CD14-positive monocyte (primary cell): ENCODE measurements around the gene SUCO. TPM values are rescaled to one million over a fixed set of nuclear protein-coding genes. Genes with fewer than 3 reads are reported as not detected.

Source experiments
- DNase-seq, 3 donors: peaks; one replicate each; pipeline ENCODE4 v3.0.0-alpha.2; 2011 to 2022
- H2AFZ ChIP-seq: 2 replicates; pipeline ENCODE4 v1.6.0; 2012; ENCODE audit warnings: mild to moderate bottlenecking, low read depth, low read length, inconsistent platforms; ENCODE audit not compliant: insufficient read depth, poor library complexity, severe bottlenecking
- H3K27ac ChIP-seq, 2 donors: 1 replicate in 1 of 2; 2 replicates in 1 of 2; pipeline ENCODE4 v1.5.1; 2012 to 2013; ENCODE audit warnings: low read length in 2 of 2, control low read depth in 1 of 2, inconsistent platforms in 1 of 2, low read depth in 1 of 2, mild to moderate bottlenecking in 1 of 2
- H3K27me3 ChIP-seq, 2 donors: one replicate each; pipeline versions ENCODE4 v1.6.0 to v1.6.1; 2011 to 2013; ENCODE audit warnings: low read length in 2 of 2; ENCODE audit not compliant: control insufficient read depth in 2 of 2, insufficient read depth in 2 of 2
- H3K36me3 ChIP-seq, 2 donors: replicated peaks in 1 of 2; 1 replicate in 1 of 2; 2 replicates in 1 of 2; pipeline versions ENCODE4 v1.5.1 to v1.6.1; 2012 to 2013; ENCODE audit warnings: low read length in 2 of 2, control low read depth in 1 of 2, inconsistent platforms in 1 of 2, mild to moderate bottlenecking in 1 of 2; ENCODE audit not compliant: insufficient read depth in 2 of 2, control insufficient read depth in 1 of 2
- H3K4me1 ChIP-seq, 2 donors: 1 replicate in 1 of 2; 2 replicates in 1 of 2; pipeline versions ENCODE4 v1.5.1 to v1.6.1; 2012 to 2013; ENCODE audit warnings: low read length in 2 of 2, control low read depth in 1 of 2, inconsistent platforms in 1 of 2, mild to moderate bottlenecking in 1 of 2, moderate library complexity in 1 of 2; ENCODE audit not compliant: insufficient read depth in 2 of 2, control insufficient read depth in 1 of 2
- H3K4me2 ChIP-seq: replicated peaks from 2 replicates; pipeline ENCODE3; 2012; ENCODE audit warnings: low read length, moderate library complexity, mild to moderate bottlenecking; ENCODE audit not compliant: poor library complexity, severe bottlenecking; ENCODE audit errors: extremely low read depth
- H3K4me3 ChIP-seq, 3 experiments: fragments of 200-600 bp in 1 of 3; sonication (generic) in 1 of 3; replicated peaks in 1 of 3; 1 replicate in 2 of 3; 2 replicates in 1 of 3; pipeline ENCODE4 v1.5.1; 2011 to 2013; ENCODE audit warnings: low read length in 3 of 3, mild to moderate bottlenecking in 3 of 3, control low read depth in 2 of 3, low read depth in 2 of 3, inconsistent platforms in 1 of 3, moderate library complexity in 1 of 3
- H3K79me2 ChIP-seq: 2 replicates; pipeline ENCODE4 v1.6.0; 2012; ENCODE audit warnings: mild to moderate bottlenecking, control low read depth, inconsistent platforms, low read length, moderate library complexity; ENCODE audit not compliant: insufficient read depth
- H3K9ac ChIP-seq: 2 replicates; pipeline ENCODE4 v1.6.0; 2017; ENCODE audit warnings: low read length, mild to moderate bottlenecking; ENCODE audit not compliant: insufficient read depth, poor library complexity, severe bottlenecking
- H3K9me3 ChIP-seq, 2 donors: replicated peaks in 1 of 2; 1 replicate in 1 of 2; 2 replicates in 1 of 2; pipeline versions ENCODE4 v1.5.1 to v1.6.1; 2012 to 2013; ENCODE audit warnings: low read length in 2 of 2, control low read depth in 1 of 2; ENCODE audit not compliant: control insufficient read depth in 1 of 2, insufficient read depth in 1 of 2
- H4K20me1 ChIP-seq: 2 replicates; pipeline ENCODE4 v1.6.0; 2012; ENCODE audit warnings: mild to moderate bottlenecking, low read length, control low read depth, moderate library complexity; ENCODE audit not compliant: insufficient read depth
- H3K27ac Mint-ChIP-seq, 7 donors: one replicate each; pipeline ENCODE4 v1.8.0; 2020; ENCODE audit warnings: mild to moderate bottlenecking in 7 of 7, mixed read lengths in 7 of 7, moderate library complexity in 6 of 7, inconsistent platforms in 2 of 7
- H3K27me3 Mint-ChIP-seq, 3 donors: one replicate each; pipeline ENCODE4 v1.8.0; 2021 to 2022; ENCODE audit warnings: low read depth in 3 of 3, mild to moderate bottlenecking in 3 of 3, mixed read lengths in 3 of 3, moderate library complexity in 3 of 3, inconsistent platforms in 1 of 3
- H3K36me3 Mint-ChIP-seq, 2 donors: one replicate each; pipeline ENCODE4 v1.8.0; 2020; ENCODE audit warnings: mixed read lengths in 2 of 2, inconsistent platforms in 1 of 2, mild to moderate bottlenecking in 1 of 2
- H3K4me1 Mint-ChIP-seq: one replicate; pipeline ENCODE4 v1.8.0; 2020; ENCODE audit warnings: mild to moderate bottlenecking, mixed read lengths
- H3K4me3 Mint-ChIP-seq, 2 donors: one replicate each; pipeline ENCODE4 v1.8.0; 2020; ENCODE audit warnings: mild to moderate bottlenecking in 2 of 2, mixed read lengths in 2 of 2, moderate library complexity in 1 of 2
- H3K9me3 Mint-ChIP-seq, 7 donors: one replicate each; pipeline ENCODE4 v1.8.0; 2020 to 2022; ENCODE audit warnings: mixed read lengths in 7 of 7, mild to moderate bottlenecking in 6 of 7, moderate library complexity in 6 of 7, inconsistent platforms in 2 of 7
- WGBS: methylation state at CpG from one replicate; pipeline ENCODE4 v1.1.5; 2013; ENCODE audit warnings: missing lambda C conversion rate; ENCODE audit not compliant: insufficient coverage; 5-methylcytosine and 5-hydroxymethylcytosine counted together
- intact Hi-C, 2 donors: fragments of 100-400 bp; cut with micrococcal nuclease; formaldehyde crosslinking; loops; one replicate each; pipeline versions ENCODE4 v1.15.0 to v1.15.1; 2023
- polyA plus RNA-seq, 3 donors: library from polyadenylated mRNA; depleted of rRNA in 1 of 3; unstranded in 2 of 3; stranded (reverse) in 1 of 3; fragments of 300-500 nt in 2 of 3; fragments of >200 nt in 1 of 3; fragmentation: Illumina TruSeq in 2 of 3; gene quantifications; 1 replicate in 2 of 3; 2 replicates in 1 of 3; pipeline ENCODE4 v1.2.3, GENCODE V29; 2012 to 2021
- TF ChIP-seq, protein P1 (sequence below): fragments of 200-600 bp; IDR thresholded peaks from one replicate; pipeline ENCODE4 v1.8.0; 2022; ENCODE audit warnings: antibody characterized with exemption, mild to moderate bottlenecking

The SUCO gene
- polyA plus RNA-seq, 3 donors, result 6.8 to 8.5 (median 6.8) TPM

DNA sequence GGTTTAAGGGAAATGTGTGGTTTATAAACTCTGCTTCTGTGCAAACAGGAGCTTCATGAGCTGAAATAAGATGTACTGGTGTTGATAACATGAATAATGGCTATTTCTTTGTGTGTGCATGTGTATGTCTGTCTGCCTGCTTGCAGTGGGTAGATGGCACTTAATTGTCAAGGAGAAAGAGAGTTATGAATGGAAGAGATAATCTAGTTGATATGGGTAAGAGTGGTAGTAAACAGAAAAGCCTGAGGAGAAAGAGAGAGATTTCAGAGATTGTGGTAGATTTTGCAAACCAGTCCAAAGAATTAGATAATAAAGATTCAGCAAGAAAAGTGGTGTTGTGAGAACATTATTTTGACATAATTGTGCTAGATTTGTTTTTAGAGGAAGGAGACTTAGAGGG is 7.7 kb downstream of the SUCO start:
- no peaks in the 10 kb centered on the region for H3K27me3 Mint-ChIP-seq

DNA sequence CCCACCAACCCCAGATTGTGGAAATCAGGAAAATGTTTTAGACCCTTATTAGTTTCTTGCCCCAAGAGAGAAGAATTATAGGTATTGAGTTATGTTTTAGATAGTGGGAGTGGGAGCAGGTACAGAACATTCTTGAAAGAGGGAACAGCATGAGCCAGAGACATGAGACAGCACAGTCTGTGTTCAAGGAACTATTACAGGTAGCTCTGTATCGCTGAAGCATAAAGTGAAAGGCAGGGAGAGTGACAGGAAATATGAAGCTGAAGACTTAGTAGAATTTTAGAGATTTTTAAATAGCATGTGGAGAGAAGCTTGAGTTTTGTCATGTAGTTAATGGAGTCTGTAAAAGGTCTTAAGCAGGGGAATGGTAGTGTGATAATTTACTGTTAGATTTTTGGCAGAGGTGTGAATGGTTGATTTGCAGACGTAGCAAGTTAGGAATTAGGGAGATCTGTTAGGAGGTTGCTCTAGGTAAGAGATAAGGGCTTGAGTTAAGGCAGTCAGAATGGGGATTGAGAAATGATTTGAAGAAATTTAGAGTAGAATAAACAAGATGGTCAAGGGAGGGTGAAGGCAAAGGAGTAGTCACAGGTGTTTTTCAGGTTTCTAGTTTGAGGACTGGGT is 11.6 kb downstream of the SUCO start:
- intact Hi-C loops, result no loop called here
- no peak overlapping the region for H3K4me3 Mint-ChIP-seq
- no peaks in the 10 kb centered on the region for H3K27me3 Mint-ChIP-seq
- Histone ChIP-seq H3K9ac (no peak overlapping the region), H3K27me3 (no peaks in the 10 kb centered on the region), H3K4me2 (no peak overlapping the region), H3K36me3 (no peaks in the 10 kb centered on the region), H3K79me2 (peaks cover 100% of the 10 kb centered on the region), H4K20me1 (peaks cover 95% of the 10 kb centered on the region), H3K4me1 (peaks cover 15 to 24% of the 10 kb centered on the region in 2 donors), H3K4me3 (no peak overlapping the region), H3K27ac (peak overlapping the region in 1 of 2 donors; percentile 71), H2AFZ (no peak overlapping the region), H3K9me3 (no peaks in the 10 kb centered on the region)
- H3K9me3 Mint-ChIP-seq, result no peaks in the 10 kb centered on the region
- TF ChIP-seq, protein P1, sequence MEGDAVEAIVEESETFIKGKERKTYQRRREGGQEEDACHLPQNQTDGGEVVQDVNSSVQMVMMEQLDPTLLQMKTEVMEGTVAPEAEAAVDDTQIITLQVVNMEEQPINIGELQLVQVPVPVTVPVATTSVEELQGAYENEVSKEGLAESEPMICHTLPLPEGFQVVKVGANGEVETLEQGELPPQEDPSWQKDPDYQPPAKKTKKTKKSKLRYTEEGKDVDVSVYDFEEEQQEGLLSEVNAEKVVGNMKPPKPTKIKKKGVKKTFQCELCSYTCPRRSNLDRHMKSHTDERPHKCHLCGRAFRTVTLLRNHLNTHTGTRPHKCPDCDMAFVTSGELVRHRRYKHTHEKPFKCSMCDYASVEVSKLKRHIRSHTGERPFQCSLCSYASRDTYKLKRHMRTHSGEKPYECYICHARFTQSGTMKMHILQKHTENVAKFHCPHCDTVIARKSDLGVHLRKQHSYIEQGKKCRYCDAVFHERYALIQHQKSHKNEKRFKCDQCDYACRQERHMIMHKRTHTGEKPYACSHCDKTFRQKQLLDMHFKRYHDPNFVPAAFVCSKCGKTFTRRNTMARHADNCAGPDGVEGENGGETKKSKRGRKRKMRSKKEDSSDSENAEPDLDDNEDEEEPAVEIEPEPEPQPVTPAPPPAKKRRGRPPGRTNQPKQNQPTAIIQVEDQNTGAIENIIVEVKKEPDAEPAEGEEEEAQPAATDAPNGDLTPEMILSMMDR, result no peak
- peaks cover 2% of the 10 kb centered on the region in 2 donors for H3K36me3 Mint-ChIP-seq
- DNase-seq, result no peak
- H3K4me1 Mint-ChIP-seq, result peaks cover 34% of the 10 kb centered on the region
- WGBS, result 77% methylated on average over 2 of the region's 2 CpGs
- no peak overlapping the region for H3K27ac Mint-ChIP-seq

More for the DNA sequence above, 7.7 kb downstream of the SUCO start:
- H3K4me1 ChIP-seq, result peaks cover 22 to 32% of the 10 kb centered on the region in 2 donors
- Mint-ChIP-seq H3K4me1 (peaks cover 43% of the 10 kb centered on the region), H3K27ac (peak overlapping the region in 4 of 7 donors; percentile 1 to 41 (median 11)), H3K4me3 (no peak overlapping the region), H3K9me3 (no peaks in the 10 kb centered on the region), H3K36me3 (peaks cover 2% of the 10 kb centered on the region in 2 donors)
- TF ChIP-seq, protein P1, result no peak
- H3K27ac ChIP-seq, result no peak overlapping the region
- no peak for DNase-seq
- H2AFZ ChIP-seq, result no peak overlapping the region
- H3K36me3 ChIP-seq, result no peaks in the 10 kb centered on the region
- peaks cover 100% of the 10 kb centered on the region for H3K79me2 ChIP-seq
- peaks cover 88% of the 10 kb centered on the region for H4K20me1 ChIP-seq
- H3K27me3 ChIP-seq, result no peaks in the 10 kb centered on the region
- H3K4me3 ChIP-seq, result no peak overlapping the region
- no peak overlapping the region for H3K4me2 ChIP-seq
- no peak overlapping the region for H3K9ac ChIP-seq
- no peaks in the 10 kb centered on the region for H3K9me3 ChIP-seq
- intact Hi-C loops, result no loop called here
